OCI-LY7 (cell line): ENCODE results near the gene KRTAP10-10. TPM values are rescaled to one million over a fixed set of nuclear protein-coding genes. Genes with fewer than 3 reads are reported as not detected.

Source experiments
- BruUV-seq: library from RNA; stranded (reverse); fragments of 400-500 nt; replicated peaks from 2 replicates; lab custom pipeline; 2021; lab: Mats Ljungman, UMichigan
- CTCF ChIA-PET: fragments of 300-600 bp; sonication (Branson Sonifier 250); formaldehyde crosslinking; loops from one replicate; lab custom pipeline; 2022; ENCODE audit warnings: antibody characterized with exemption; ENCODE audit not compliant: unreplicated experiment; lab: Charles Lee
- POLR2A ChIA-PET: fragments of 300-600 bp; sonication (Branson Sonifier 250); formaldehyde crosslinking; loops from one replicate; lab custom pipeline; 2022; ENCODE audit warnings: antibody characterized with exemption; lab: Charles Lee
- DNase-seq: peaks from one replicate; pipeline ENCODE4 v3.0.0-alpha.2; 2015; ENCODE audit warnings: low spot score
- H2AFZ ChIP-seq: fragments of 200-600 bp; sonication (generic), shearing (Covaris generic); 2 replicates; pipeline ENCODE4 v1.6.1; 2014; ENCODE audit warnings: mild to moderate bottlenecking, antibody characterized with exemption, low read length, moderate library complexity
- H3K27ac ChIP-seq: fragments of 200-600 bp; sonication (generic); 2 replicates; pipeline ENCODE4 v1.5.1; 2014; ENCODE audit warnings: mixed run types, low read depth, mild to moderate bottlenecking, moderate library complexity, low read length, inconsistent platforms; ENCODE audit not compliant: poor library complexity, severe bottlenecking
- H3K36me3 ChIP-seq: fragments of 200-600 bp; sonication (generic); 2 replicates; pipeline ENCODE4 v1.6.1; 2014; ENCODE audit warnings: mild to moderate bottlenecking, antibody characterized with exemption, low read length, moderate library complexity, mixed read lengths; ENCODE audit not compliant: insufficient read depth
- H3K4me1 ChIP-seq: fragments of 200-600 bp; sonication (generic); 2 replicates; pipeline ENCODE4 v1.5.1; 2014; ENCODE audit warnings: mild to moderate bottlenecking, low read length; ENCODE audit not compliant: insufficient read depth, poor library complexity, severe bottlenecking
- H3K4me2 ChIP-seq: fragments of 200-600 bp; sonication (generic); 2 replicates; pipeline ENCODE4 v1.6.1; 2014; ENCODE audit warnings: mild to moderate bottlenecking, low read length
- H3K4me3 ChIP-seq: fragments of 200-600 bp; sonication (generic); 2 replicates; pipeline ENCODE4 v1.5.1; 2014; ENCODE audit warnings: mild to moderate bottlenecking, low read depth, low read length; ENCODE audit not compliant: poor library complexity, severe bottlenecking
- H3K79me2 ChIP-seq: fragments of 200-600 bp; sonication (generic); 2 replicates; pipeline ENCODE4 v1.6.1; 2016; ENCODE audit warnings: low read depth, mild to moderate bottlenecking, low read length, moderate library complexity, mixed read lengths; ENCODE audit not compliant: insufficient read depth
- H3K9me2 ChIP-seq: fragments of 200-600 bp; sonication (generic); 2 replicates; pipeline ENCODE4 v1.6.1; 2016; ENCODE audit warnings: mild to moderate bottlenecking, low read length, mixed read lengths; ENCODE audit not compliant: insufficient read depth
- H3K9me3 ChIP-seq: fragments of 200-600 bp; sonication (generic); 2 replicates; pipeline ENCODE4 v1.6.1; 2014; ENCODE audit warnings: mild to moderate bottlenecking, mixed run types, low read length, mixed read lengths
- H4K20me1 ChIP-seq: fragments of 200-600 bp; sonication (generic); 2 replicates; pipeline ENCODE4 v1.6.1; 2014; ENCODE audit warnings: mild to moderate bottlenecking, antibody characterized with exemption, low read length, moderate library complexity, mixed read lengths; ENCODE audit not compliant: insufficient read depth
- CTCF ChIP-seq: fragments of 200-600 bp; sonication (generic); conservative IDR thresholded peaks from 2 replicates; pipeline ENCODE4 v1.5.1; 2014; ENCODE audit warnings: mild to moderate bottlenecking, antibody characterized with exemption, low read length, moderate library complexity, mixed read lengths
- EZH2phosphoT487 ChIP-seq: fragments of 200-600 bp; sonication (generic); IDR thresholded peaks from 2 replicates; pipeline ENCODE4 v1.6.1; 2018; ENCODE audit warnings: low read depth, borderline replicate concordance, mild to moderate bottlenecking, mixed run types, antibody characterized with exemption, low read length, moderate library complexity, mixed read lengths
- intact Hi-C: fragments of 100-400 bp; cut with micrococcal nuclease; formaldehyde crosslinking; loops from one replicate; pipeline ENCODE4 v1.10.0; 2022; ENCODE audit not compliant: unreplicated experiment
- total RNA-seq, 2 experiments: library from RNA; depleted of rRNA in 1 of 2; stranded (reverse); fragments of >200 nt in 1 of 2; shearing (Covaris generic) in 1 of 2; gene quantifications; 2 replicates each; pipeline ENCODE4 v1.2.3, GENCODE V29; 2014 to 2022

KRTAP10-10 gene
- total RNA-seq, 2 experiments from 2014 or later, result not detected

GRCh38 chr21:44653656-44654575 lies 16.8 kb downstream of the KRTAP10-10 start:
- Histone ChIP-seq H3K4me2 (no peak overlapping the region), H3K27ac (no peak overlapping the region), H3K36me3 (no peaks in the 10 kb centered on the region), H3K9me3 (no peaks in the 10 kb centered on the region), H4K20me1 (no peaks in the 10 kb centered on the region), H3K4me1 (no peaks in the 10 kb centered on the region), H3K9me2 (no peaks in the 10 kb centered on the region), H2AFZ (no peak overlapping the region), H3K79me2 (no peaks in the 10 kb centered on the region), H3K4me3 (no peak overlapping the region)
- no TSS peak for BruUV-seq
- DNase-seq, result no peak
- ChIA-PET POLR2A (no interaction called here), CTCF (no interaction called here)
- intact Hi-C loops, result no loop called here
- TF ChIP-seq CTCF (no peak), EZH2phosphoT487 (no peak)

GRCh38 chr21:44654576-44655175 lies 17.5 kb downstream of the KRTAP10-10 start, which contains the start of gene KRTAP12-4:
KRTAP12-4 (minus strand) TSS chr21:44654659; CDS start chr21:44654614, 45 bp downstream.
- CTCF ChIA-PET, result no interaction called here

More at GRCh38 chr21:44654576-44655175, 17.5 kb downstream of the KRTAP10-10 start, which contains the start of gene KRTAP12-4:
- TF ChIP-seq CTCF (no peak), EZH2phosphoT487 (no peak)
- no peaks in the 10 kb centered on the region for H3K4me1 ChIP-seq
- POLR2A ChIA-PET, result no interaction called here
- no peak within 1 kb of the TSS for H3K4me3 ChIP-seq
- no peaks in the 10 kb centered on the region for H3K9me2 ChIP-seq
- no peak within 1 kb of the TSS for H2AFZ ChIP-seq
- H3K4me2 ChIP-seq, result no peak within 1 kb of the TSS
- H4K20me1 ChIP-seq, result no peaks in the 10 kb centered on the region
- H3K9me3 ChIP-seq, result no peaks in the 10 kb centered on the region
- no peaks in the 10 kb centered on the region for H3K79me2 ChIP-seq
- no peaks in the 10 kb centered on the region for H3K36me3 ChIP-seq
- DNase-seq, result no peak
- no TSS peak for BruUV-seq
- intact Hi-C loops, result no loop called here
- H3K27ac ChIP-seq, result no peak within 1 kb of the TSS
